ENCODE results near the gene ELOA.
"Not testable (repeated sequence)": the region's sequence is repeated elsewhere in the genome, so short reads cannot be mapped to it uniquely, and the experiment has no call there.

DNA sequence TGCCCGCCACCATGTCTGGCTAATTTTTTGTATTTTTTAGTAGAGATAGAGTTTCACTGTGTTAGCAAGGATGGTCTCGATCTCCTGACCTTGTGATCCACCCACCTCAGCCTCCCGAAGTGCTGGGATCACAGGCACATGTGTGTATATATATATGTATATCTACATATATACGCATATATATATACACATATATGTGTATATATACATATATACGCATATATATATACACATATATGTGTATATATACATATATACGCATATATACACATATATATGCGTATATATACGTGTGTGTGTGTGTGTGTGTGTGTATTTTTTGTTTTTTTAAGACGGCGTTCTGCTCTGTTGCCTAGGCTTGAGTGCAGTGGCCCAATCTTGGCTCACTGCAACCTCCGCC is 39.9 kb downstream of the ELOA start:
- TF ChIP-seq, protein P1, sequence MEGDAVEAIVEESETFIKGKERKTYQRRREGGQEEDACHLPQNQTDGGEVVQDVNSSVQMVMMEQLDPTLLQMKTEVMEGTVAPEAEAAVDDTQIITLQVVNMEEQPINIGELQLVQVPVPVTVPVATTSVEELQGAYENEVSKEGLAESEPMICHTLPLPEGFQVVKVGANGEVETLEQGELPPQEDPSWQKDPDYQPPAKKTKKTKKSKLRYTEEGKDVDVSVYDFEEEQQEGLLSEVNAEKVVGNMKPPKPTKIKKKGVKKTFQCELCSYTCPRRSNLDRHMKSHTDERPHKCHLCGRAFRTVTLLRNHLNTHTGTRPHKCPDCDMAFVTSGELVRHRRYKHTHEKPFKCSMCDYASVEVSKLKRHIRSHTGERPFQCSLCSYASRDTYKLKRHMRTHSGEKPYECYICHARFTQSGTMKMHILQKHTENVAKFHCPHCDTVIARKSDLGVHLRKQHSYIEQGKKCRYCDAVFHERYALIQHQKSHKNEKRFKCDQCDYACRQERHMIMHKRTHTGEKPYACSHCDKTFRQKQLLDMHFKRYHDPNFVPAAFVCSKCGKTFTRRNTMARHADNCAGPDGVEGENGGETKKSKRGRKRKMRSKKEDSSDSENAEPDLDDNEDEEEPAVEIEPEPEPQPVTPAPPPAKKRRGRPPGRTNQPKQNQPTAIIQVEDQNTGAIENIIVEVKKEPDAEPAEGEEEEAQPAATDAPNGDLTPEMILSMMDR (IDR thresholded peaks at IDR 0.05) = not testable (repeated sequence)
- not testable (repeated sequence) for TF ChIP-seq POLR2A (IDR thresholded peaks at IDR 0.05)
